Kidney tubule cell (primary cell): ENCODE measurements around the gene PMEPA1.

ENCODE experiments used
- DNase-seq: peaks from one replicate; pipeline ENCODE4 v3.0.0-alpha.2; 2018; ENCODE audit warnings: low spot score

PMEPA1 gene

DNA sequence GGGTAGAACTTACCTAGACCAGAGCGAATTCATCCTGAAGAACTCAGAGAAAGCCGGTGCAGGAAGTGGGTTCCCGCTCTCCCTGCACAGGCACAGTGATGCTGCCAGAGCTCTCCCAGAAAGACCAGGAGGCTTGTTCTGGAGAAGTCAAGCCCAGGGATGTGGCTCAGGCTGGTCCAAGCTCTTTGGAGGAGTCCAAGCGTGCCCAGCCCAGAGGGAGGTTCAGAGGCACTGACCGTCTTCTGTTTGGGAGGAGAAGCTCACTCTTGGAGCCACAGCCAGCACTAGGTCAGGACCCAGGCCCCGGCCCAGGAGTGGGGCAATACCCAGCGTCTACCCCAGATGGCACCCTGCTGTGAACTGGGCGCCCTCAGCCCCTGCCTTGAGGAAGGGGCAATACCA, 1.5 kb upstream of the PMEPA1 start:
- DNase-seq, result peak; percentile 59

DNA sequence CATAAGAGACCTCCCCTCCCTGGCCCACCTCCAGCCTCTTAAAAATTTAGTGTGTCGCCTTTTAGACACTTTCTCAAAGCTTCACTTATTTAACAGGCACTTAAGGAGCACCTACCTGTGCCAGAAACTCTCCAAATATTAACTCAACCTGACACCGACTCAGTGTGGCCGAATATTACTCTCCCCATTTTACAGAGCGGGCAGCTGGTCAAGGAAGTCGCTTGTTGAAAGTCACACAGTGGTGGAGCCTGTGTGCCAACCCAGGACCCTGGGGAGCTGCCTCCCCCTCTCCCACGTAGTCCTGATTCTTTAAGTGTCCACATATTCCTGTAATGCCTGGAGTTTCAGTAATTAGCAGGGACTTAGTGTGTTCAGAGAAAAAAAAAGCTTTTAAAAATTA, 1.0 kb upstream of the PMEPA1 start:
- peak; percentile 57 for DNase-seq

DNA sequence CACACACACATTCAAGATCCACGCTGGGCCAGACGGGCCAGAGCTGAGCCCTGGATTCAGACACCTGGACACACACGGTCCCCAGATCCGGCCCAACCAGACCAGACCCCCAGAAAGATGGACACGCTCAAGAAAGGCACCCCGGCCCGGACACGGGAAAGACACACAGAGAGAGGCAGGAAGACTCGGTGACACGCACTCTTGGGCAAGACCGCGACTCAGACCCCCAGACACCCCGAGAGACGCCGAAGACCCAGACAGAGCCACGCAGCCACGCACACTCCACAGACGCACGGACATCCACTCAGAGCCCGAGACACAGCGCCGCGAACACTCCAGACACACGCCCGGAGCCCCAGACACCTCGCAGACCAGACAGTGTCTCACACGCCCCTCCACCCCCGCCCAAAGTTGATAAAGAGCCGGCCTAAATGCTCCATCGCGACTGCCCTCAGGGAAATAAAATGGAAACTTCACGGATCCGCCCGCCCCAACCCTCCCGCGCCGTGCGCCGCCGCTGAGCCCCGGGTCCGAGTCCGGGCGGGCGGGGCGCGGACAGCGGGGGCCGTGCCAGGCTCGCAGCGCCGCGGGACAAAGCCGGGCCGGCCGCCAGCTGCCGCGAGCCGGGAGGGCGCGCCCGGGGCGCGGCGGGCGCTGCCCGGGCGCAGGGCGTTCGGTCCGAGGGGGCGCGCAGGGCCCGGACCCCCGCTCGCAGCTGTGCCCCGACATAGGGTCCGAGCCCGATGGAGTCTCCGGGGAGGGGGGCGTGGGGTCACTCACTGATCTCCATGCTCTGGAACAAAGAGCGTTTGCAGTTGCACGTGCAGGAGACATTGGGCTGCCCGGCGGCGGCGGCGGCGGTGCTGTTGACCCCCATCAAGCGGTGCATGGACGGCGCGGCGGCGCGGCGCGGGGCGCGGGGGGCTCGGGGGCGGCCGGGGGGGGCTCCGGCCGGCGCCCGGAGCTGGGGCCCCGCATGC, 831 bp downstream of the PMEPA1 start:
- peak; percentile 19 for DNase-seq

DNA sequence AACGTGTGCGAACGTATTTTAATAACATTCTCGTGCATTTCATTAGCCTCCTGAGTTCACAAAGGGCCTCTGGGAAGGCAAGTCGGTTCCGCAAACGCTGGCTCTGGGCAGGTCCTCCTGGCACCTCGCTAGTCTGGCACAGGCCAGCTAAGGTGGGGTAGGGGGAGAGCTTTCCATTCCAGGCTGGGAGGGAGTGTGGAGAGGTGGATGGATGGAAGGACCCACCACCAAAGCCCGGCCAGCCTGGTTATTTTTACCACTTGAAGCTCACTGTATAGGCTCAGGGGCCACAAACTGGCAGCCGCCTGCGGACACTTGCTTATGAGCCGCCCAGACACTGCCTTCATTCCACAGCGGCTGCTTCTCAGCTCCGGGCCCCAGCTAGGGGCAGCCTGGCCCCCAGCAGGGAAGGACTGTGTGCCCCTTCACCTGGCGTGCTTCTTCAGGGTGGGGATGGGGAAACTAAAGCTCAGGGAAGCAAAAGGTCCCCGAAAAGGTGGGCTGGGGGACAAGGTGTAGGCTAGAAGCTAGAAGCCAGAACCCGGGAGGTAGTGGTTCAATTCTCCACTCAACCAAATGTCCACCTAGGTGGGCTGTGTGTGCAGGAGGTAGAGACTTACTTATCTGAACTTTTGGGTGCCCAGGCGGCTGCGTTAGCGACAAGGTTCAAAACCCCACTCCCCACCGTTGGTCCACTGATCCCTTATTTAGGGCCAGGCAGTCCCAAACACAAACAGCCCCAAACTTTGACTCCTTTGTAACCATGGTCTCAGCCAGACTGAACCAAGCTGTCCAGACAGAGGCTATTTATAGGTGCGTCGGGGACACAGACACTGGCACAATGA, 1.7 kb downstream of the PMEPA1 start:
- peak; percentile 54 for DNase-seq

DNA sequence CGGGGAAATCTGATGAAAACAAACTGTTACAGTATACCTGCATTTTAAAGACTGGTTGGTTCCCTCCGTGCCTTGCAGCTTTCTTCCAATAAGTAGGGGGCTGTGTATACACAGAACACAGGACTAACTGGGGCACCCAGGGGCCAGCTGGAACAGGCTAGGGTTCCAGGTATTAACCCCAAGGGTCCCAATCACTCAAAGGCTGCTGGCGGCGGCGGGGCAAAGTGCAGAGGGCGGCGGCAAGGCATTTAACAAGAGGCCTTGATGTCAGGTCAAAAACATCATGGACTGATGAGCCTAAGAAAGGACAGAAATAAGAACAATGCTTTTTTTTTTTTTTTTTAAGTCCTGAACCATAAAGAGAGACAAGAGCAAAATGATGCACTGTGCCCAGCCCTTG, 2.5 kb downstream of the PMEPA1 start:
- DNase-seq, result no peak

DNA sequence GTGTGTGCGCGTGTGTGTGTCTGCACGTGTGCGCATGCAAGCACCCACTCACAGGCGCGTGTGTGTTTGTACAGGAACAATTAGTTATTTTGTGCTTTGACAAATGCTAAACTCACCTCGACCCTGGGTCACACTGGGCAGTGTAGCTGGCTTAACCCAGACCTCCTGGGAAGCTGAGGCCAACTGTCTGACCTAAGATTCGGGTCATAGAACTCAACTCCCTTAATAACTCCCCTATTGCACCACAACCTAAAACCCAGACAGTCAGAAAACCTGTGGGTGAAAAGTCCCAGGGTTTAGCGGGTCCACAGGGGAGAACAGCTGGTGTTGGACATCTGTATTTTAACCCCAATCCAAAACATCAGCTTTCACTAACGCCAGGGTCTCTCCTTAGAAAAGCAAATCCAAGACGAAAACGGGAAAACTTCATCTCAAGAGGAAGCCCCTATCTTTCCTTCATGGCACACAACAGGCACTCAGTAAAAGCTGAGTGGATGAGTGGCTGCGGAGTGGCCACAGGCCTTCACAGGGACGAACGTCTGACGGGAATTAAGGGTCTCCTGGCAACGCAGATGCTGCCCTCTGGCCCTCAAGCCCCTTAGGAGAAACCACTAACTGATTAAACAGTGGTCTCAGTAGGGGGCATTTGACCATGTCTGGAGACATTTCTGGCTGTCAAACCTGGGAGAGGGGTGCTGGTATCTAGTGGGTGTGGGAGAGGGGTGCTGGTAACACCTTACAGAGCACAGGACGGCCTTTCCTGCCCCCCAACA, 4.5 kb downstream of the PMEPA1 start:
- DNase-seq, result no peak

DNA sequence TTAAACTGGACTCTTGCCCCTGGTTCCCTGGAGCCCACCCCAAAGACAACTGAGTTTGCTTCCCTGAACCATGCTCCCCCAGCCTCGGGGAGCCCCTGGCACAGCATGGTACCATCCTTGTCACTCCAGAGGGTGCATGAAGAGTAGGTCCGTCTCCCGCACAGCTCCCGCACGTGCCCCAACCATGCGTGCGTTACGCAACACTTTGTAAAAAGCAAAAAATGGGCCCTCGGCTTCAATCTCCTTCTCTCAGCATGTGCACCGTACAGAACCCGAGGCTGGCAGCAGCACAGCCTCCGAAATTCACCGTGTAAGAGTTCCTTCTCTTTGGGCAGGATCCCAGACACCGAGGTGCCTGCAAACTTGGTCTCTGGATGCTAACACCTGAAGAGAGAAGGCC, 5.6 kb downstream of the PMEPA1 start:
- no peak for DNase-seq

DNA sequence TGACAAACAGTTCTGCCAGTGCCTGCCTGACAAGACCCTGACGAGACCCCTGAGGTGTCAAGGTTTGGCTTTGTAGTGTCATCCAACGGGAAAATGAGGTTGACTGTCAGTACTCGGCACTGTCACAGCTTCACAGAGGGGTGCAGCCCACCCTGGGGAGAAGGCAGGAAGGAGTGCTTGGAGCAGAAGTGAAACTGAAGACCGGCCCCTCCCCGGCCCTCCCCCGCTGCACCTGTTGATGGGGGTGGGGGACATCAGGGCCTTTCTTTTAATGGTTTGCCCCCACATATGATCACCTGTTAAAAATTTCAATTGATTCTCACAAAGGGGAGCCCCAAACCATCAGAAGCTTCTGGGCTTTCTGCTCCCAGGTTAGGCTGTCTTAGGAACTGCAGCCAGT, 6.8 kb downstream of the PMEPA1 start:
- DNase-seq, result no peak

DNA sequence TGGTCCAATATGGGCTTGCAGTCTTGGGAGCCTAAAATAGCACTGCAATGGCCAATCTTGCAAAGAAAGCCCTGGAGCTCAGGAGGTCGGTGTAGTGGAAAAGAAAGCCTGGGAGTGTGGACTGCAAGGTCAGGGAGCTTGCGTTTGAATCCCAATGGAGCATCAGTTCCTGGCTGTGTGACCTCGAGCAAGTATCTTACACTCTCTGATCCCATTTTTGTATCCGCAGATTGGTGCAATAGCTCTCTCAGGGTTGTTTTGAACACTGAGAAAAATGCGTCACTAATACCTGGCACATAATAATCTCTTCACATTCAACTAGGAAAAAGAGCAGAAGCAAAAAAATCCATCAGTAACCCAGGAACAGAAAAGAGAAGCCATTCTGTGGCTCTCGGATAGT, 7.3 kb downstream of the PMEPA1 start:
- no peak for DNase-seq

DNA sequence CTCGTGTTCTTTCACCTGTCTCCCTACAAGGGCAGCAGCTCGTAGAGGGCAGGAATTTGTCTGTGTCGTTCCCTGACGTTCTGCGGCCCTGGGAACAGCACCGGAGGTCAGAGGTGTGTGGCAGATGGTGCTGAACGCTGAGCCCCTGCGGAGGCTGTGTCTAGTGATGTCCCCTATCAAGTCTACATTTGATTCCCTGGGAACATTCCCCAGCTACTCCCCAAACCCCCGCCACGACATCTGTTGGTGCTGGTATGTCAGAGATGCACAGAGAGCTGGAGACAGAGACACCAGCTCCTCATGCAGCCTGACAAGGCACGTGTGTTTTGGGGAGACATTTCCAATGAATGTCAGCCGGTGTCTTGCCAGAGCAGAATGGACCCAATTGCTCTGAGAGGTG, 7.7 kb downstream of the PMEPA1 start:
- no peak for DNase-seq

DNA sequence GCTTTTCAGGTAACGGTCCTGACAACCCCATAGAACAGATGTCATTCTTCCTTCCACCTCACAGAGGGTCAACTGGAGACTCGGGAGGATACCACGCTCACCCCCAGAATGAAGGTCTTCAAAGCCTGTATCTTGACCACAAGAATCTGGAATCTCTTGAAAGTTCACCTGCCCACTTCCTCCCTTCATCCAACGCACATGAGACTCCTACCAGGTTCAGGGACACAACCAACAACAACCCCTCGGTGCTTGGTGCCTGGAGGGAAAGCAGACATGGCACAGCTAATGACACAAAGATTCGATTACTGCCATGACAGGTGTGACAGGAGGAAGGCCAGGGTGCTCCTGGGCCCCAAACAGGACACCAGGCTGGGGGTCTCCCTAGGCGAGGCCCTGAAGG, 8.2 kb downstream of the PMEPA1 start:
- no peak for DNase-seq

DNA sequence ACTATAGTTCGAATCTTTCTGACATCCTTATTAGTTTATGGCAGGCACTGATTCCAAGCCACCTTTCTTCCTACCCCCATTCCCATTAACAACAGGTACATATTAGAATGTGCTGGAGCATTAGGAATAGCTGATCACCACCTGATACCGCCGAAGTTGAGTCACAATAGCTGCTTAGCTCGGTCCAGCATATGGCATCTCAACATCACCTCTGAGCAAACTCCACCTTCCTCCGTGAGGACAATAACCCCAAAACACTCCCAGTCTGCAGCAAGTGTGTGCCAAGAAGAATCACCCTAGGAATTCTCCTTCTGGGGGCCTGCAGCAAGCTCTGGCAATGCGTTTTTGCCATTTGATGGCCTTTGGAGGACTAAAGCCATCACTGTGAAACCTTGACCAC, 8.7 kb downstream of the PMEPA1 start:
- no peak for DNase-seq

DNA sequence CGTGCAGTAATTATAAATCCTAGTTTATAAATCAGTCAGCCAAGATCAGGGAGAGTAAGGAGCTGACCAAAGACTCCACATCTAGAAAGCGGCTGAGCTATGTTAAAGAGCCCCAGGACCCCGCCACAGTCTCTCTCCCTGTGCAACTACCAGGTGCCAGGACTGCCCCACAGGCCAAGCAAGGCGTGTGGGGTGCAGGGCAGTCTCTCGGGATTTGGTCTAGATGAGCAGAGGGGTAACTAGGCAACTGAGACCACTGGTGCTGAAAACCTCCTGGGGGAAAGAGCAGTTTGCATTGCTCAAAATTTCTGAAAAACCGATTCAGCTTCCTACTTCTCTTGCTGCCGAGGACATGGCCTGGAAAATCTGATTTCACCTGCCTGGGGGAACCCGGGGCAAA, 10.4 kb downstream of the PMEPA1 start:
- DNase-seq, result no peak

DNA sequence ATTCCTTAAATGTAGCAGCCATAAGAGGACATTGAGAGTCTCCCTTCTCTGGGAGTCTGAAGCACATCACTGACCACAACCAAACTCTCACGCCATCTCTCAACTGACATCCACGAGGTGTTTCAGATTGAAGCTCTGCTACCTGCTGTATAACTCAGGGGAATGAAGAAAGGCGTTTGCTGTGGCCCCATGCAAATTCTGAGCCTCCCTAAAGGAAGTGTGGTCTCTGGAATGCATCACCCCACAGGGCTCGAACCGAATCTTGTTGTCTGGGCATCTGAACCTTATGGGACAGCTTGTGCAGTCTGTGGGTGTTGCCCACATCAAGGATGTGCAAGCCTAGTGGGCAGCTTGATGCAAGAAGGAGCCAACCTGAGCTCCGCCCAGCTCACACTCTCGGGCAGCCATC, 10.9 kb downstream of the PMEPA1 start:
- peak; percentile 81 for DNase-seq

DNA sequence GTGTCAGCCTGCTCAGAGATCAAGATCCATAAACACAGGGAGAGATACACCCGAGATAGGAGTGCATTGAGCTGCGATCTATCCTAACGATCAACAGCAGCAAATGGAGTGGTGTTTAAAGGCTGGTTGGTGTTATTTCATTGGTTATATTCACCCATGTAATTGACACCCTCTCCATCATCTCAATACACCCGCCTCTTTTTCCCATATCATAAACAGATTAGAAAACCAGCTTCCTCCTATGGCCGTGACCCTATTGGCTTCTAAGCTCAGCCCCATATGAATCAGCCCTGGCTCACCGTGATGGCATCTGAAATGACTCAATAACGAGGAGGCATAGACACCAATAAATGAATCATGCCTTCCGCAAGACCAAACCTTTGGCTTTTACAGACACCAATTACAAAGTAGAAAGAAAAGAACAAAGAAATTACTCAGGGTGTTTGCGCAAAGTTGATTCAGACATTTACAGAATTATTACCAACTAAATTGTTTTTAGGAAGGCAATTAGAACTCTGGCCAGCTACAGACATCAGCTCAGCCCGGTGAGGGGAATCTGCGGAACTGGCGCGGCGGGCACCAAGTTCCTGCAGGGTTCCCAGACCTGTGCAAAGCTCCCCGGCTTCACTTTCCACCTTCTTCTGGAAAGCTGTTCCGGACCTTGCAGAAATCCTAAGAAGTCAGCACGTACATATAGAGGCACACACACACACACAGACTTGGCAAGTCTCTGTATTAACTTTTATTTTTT, 11.5 kb downstream of the PMEPA1 start:
- peak; percentile 99 for DNase-seq

DNA sequence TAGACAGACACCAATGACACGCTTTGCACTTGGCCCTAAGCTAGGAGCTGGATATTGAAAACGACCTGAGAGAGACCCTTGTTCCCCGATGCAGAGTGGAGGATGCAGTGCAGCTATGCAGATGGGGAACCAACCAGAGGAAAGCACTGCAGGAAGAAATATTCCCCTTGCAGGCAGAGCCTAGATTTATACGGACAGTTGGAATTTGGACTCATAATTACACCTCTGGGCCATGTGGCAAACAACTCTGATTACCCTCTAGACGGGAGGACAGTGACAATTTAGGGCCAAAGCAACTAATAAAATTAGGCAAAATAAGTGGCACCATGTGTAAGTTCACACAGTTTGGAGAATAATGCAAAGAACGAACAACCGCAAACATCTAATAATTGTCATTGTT, 12.3 kb downstream of the PMEPA1 start:
- no peak for DNase-seq

DNA sequence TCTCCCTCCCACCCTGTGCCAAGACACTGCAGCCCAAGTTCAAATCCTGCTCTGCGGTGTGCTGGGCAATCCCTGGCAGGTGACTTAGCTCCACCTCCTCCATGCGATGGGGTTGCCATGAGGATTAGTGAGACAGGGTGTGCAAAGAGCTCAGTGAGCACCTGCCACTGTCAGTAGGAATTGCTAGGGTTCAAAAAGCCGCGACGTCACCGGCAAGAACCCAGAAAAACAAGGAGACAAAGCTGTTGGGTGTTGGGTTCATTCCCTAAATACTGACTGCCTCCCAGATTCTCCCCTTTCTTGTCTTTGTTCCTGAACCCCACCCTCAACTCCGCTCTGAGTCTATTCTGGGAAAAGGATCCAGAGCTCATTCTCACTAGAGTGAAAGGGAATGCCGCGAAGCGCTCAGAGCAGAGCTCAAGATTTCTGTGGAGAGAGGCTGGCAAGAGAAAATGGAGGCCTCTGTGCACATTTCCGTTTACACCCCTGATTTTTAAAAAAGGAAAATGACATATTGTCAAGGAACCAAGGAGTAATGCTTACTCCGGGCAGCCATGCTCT, 13.3 kb downstream of the PMEPA1 start:
- DNase-seq, result no peak

DNA sequence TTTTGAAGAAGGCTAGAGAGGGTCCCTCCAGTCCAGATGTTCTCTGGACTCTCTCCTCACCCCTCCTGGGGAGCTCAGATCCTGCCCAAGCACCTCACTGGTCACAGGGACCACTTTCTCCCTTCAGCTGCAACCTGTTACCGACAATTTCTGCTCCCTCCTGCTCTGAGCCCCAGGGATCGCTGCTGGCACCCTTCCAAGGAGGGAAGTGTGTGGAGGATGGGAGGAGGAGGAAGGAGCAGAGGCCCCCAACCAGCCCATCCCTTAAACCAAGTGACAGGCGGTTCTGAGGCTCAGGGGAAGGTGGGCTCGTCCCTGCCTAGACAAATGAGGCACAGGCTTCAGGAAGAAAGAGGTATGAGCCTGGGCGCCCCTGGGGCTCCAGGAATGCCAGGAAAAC, 13.9 kb downstream of the PMEPA1 start:
- peak; percentile 49 for DNase-seq

DNA sequence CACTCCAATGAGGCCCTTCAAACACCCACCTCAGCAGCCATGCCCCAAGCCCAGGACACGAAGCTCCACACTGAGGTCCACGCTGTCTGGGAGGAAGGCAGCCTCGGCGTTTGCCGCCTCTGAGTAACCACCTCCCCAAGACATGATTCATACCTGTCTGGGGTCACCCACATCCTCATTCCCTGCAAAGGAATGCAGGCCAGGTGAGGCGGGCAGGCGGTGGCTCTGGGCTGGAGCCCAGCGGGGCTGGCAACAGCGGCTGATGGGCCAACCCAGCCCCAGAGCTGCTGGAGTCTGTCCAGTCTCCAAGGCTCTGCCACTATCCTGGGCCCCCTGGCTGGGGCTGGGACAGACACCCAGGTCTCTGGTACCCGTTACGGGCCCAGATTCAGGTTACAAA, 14.8 kb downstream of the PMEPA1 start:
- DNase-seq, result peak; percentile 98

DNA sequence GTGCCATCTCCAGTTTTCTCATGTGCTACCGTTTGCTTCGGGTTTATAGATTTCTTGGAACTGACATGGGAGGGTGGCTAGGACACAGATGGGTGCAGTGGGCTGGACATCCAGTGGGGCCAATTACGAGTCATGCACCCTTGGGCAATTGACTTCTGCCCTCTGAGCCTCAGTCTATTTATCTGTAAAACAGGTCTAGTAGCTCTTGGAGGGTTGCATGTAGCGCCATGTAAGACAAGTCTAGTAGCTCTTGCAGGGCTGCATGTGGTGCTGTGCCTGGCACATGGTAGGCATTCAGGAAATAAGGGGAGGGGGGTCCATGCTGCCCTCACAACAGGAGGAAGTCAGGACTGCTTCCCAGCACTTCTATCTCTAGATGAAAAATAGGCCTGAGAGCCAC, 15.3 kb downstream of the PMEPA1 start:
- no peak for DNase-seq

DNA sequence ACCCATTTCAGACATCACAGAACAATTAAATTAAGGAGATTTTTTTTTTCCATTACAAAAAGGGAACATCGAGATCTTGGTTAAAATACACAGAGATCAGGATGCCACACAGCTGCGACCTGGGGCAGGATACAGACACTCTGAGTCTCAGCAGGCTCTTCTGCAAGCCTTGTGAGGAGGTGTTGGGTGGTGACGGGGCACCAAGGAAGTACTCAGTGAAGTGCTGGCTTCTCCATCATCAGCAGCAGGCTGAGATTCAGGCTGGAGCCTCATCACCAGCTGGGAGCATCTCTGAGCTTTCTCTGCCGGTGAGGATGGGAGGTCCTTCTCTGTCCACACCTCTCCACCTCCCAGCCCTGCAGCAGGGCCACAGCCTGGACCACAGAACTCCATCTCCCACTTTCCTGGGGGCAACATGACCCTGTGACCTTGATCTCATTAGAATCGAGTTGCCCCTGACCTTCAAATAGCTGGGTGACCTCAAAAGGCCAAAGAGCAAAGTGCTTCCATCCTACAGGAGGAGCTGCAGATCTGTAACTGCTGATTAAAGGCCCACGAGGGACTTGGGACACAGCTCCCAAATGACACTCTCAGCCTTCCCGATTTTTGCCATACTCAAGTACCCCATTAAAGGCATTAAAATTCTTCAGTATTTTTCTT, 16.0 kb downstream of the PMEPA1 start:
- DNase-seq, result no peak
